ENCODE data around the gene ZFAND5.

ZFAND5 gene

DNA sequence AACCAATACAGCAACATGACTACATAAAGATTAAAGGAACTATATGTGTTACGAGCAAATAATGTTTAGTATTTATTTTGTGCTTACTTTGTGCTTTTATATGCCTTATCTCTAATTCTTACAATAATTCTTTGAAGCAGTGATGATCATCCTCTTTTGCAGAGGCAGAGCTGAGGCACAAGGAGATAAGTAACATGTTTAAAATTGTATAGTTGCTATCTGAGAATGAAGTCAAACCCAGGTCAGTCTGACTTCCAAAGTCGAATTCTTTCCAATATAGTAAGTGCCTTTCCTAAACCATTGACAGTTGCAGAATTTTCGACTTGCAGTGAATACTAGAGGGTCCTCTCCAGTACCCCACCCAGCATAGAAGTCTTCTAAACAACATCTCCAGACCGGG lies 12.0 kb upstream of the ZFAND5 start:
- TF ChIP-seq, protein P1, sequence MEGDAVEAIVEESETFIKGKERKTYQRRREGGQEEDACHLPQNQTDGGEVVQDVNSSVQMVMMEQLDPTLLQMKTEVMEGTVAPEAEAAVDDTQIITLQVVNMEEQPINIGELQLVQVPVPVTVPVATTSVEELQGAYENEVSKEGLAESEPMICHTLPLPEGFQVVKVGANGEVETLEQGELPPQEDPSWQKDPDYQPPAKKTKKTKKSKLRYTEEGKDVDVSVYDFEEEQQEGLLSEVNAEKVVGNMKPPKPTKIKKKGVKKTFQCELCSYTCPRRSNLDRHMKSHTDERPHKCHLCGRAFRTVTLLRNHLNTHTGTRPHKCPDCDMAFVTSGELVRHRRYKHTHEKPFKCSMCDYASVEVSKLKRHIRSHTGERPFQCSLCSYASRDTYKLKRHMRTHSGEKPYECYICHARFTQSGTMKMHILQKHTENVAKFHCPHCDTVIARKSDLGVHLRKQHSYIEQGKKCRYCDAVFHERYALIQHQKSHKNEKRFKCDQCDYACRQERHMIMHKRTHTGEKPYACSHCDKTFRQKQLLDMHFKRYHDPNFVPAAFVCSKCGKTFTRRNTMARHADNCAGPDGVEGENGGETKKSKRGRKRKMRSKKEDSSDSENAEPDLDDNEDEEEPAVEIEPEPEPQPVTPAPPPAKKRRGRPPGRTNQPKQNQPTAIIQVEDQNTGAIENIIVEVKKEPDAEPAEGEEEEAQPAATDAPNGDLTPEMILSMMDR (IDR thresholded peaks at IDR 0.05), result no peak
- Histone ChIP-seq H3K36me3 (no peaks in the 10 kb centered on the region), H3K27me3 (no peaks in the 10 kb centered on the region), H3K9me3 (no peaks in the 10 kb centered on the region), H3K4me1 (ENCODE audit: control insufficient read depth in 1 of 2, insufficient read depth in 1 of 2, low read depth in 1 of 2, low read length in 1 of 2) (no peaks in the 10 kb centered on the region), H3K27ac (no peak overlapping the region), H3K4me3 (ENCODE audit: low read depth in 1 of 2, low read length in 1 of 2) (no peak overlapping the region)

DNA sequence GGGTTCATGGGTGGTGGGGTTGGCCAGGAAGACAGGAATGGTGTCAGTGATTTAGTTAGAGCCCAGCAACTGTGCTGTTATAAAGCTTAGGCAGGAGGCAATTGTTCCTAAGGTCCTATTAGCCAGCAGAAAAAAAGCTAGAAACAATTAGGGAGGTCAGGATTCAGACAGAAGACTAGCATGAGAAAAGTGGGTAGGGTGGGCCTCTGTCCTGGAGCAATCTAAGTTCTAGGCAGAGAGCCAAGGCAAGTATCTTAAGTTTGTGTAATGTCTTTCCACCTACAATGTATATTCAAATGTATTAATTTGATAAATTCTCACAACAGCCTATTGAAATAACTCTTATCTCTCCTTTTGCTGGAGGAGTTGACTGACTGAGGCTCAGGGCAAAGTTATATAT lies 6.1 kb upstream of the ZFAND5 start:
- Histone ChIP-seq H3K9me3 (no peaks in the 10 kb centered on the region), H3K27me3 (no peaks in the 10 kb centered on the region), H3K4me1 (ENCODE audit: control insufficient read depth in 1 of 2, insufficient read depth in 1 of 2, low read depth in 1 of 2, low read length in 1 of 2) (peaks cover 0 to 3% of the 10 kb centered on the region in 2 experiments), H3K4me3 (ENCODE audit: low read depth in 1 of 2, low read length in 1 of 2) (no peak overlapping the region), H3K36me3 (no peaks in the 10 kb centered on the region), H3K27ac (no peak overlapping the region)
- TF ChIP-seq, protein P1 (IDR thresholded peaks at IDR 0.05), result no peak

DNA sequence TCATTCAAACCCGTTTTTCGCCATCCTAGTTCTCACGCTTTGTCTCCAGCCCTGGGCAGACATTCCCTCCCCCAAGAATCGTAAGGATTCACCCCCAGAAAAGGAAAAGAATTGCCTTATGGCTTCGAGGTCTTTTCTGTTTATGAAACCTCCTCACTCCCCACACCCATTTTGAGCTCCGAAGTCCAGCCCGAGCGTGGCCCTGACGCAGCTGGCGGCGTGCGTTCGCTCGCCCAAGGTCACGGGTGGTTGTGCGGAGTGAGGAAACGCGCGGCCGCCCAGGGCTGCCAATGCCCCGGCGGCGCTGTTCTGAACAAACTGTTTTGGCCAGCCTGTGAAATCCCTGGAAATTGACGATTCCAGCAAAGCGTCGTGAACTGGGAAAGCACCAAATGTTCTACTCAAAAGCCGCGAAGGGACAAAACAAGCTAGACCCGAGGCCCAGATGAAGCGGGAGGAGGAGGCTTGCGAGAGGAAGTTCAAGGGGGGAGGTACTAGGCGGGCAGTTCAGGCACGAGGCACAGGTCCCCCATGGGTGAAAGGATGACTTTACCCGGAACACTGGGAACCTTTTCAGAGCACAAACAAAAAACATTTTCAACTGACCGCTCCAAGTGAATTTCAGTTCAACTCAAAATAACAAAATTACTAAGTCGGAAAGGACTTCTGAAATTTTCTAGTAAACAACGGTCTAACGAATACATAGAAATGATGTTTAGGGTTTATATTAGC lies 683 bp upstream of the ZFAND5 start:
- no peaks in the 10 kb centered on the region for H3K36me3 ChIP-seq
- peak overlapping the region; percentile 98 for H3K27ac ChIP-seq
- peak overlapping the region; percentile 78 to 94 for H3K4me3 ChIP-seq (ENCODE audit: low read depth in 1 of 2, low read length in 1 of 2)
- H3K27me3 ChIP-seq, result no peaks in the 10 kb centered on the region
- H3K4me1 ChIP-seq (ENCODE audit: control insufficient read depth in 1 of 2, insufficient read depth in 1 of 2, low read depth in 1 of 2, low read length in 1 of 2), result peaks cover 33 to 38% of the 10 kb centered on the region in 2 experiments
- no peaks in the 10 kb centered on the region for H3K9me3 ChIP-seq
- TF ChIP-seq, protein P1 (IDR thresholded peaks at IDR 0.05), result no peak

DNA sequence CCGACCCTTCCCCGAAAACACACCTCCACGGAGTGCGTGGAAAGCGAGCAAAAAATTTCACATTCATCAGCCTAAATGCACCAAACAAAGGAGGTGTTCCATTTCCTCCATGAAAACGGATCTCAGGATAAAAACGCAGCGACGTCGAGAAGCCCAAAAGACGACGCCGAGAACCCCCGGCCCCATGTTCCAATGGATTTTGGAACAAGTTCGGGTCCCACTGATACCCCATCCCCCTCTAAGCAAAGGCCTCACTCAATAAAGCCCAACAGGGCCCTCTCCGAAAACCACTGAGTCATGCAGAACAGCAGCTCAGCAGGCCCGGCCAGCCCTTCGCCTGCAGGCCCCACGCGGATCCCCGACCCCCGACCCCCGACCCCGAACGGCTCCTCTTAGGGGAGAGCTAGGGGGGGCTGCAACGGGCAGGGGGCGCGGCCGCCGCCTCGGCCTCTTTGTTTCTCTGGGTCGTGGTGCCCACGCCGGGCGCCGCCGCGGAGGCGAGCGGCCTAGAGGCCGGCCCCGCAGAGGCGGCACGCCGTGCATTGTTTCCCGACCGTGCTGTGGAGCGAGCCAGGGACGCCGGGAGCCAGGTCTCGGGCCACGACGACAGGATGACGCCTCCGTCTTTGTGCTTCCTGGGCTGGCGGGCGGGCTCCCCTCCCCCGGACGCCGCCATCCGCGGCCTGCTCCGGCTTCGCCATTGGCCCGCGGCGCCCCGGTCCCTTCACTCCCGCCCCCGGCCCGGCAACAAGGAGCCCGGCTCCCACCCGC lies 915 bp downstream of the ZFAND5 start:
- H3K9me3 ChIP-seq, result no peaks in the 10 kb centered on the region
- H3K4me3 ChIP-seq (ENCODE audit: low read depth in 1 of 2, low read length in 1 of 2), result peak overlapping the region; percentile 78 to 94
- peaks cover 41 to 42% of the 10 kb centered on the region in 2 experiments for H3K4me1 ChIP-seq (ENCODE audit: control insufficient read depth in 1 of 2, insufficient read depth in 1 of 2, low read depth in 1 of 2, low read length in 1 of 2)
- TF ChIP-seq, protein P1 (IDR thresholded peaks at IDR 0.05), result no peak
- H3K27me3 ChIP-seq, result no peaks in the 10 kb centered on the region
- peak overlapping the region; percentile 98 for H3K27ac ChIP-seq
- peaks cover 12% of the 10 kb centered on the region for H3K36me3 ChIP-seq

DNA sequence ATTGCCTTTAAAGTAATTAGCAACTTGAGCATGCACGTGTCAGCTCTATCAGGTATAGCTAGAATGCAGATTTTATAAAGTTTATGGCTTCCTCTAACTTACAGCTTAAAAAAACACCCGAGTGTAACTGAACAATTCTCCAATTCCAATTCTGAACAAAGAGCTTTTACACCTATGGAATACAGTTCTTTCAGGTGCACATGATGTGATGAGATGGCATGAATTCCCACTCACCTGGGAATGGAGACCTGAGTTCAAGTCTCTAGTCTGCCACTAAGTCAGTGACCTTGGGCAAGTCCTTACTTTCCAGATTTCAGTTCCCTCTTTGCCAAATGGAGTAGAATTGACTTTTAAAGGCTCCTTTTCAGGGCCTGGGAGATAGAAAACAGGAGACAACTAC lies 1.8 kb downstream of the ZFAND5 start:
- Histone ChIP-seq H3K4me1 (ENCODE audit: control insufficient read depth in 1 of 2, insufficient read depth in 1 of 2, low read depth in 1 of 2, low read length in 1 of 2) (peaks cover 42 to 43% of the 10 kb centered on the region in 2 experiments), H3K4me3 (ENCODE audit: low read depth in 1 of 2, low read length in 1 of 2) (peak overlapping the region; percentile 78 to 94), H3K9me3 (no peaks in the 10 kb centered on the region), H3K36me3 (peaks cover 21% of the 10 kb centered on the region), H3K27ac (peak overlapping the region; percentile 98), H3K27me3 (no peaks in the 10 kb centered on the region)
- TF ChIP-seq, protein P1 (IDR thresholded peaks at IDR 0.05), result no peak
